Ramos (cell line): Measurements from ENCODE around the gene ODF2.
"Not testable (repeated sequence)": the region's sequence is repeated elsewhere in the genome, so short reads cannot be mapped to it uniquely, and the experiment has no call there.

Experiments
- in situ Hi-C: fragments of 300-500 bp; cut with MboI; formaldehyde crosslinking; loops from one replicate; pipeline ENCODE4 v1.14.3; 2022; ENCODE audit warnings: low sequenced_read_pairs; ENCODE audit not compliant: unreplicated experiment

ODF2 gene

DNA sequence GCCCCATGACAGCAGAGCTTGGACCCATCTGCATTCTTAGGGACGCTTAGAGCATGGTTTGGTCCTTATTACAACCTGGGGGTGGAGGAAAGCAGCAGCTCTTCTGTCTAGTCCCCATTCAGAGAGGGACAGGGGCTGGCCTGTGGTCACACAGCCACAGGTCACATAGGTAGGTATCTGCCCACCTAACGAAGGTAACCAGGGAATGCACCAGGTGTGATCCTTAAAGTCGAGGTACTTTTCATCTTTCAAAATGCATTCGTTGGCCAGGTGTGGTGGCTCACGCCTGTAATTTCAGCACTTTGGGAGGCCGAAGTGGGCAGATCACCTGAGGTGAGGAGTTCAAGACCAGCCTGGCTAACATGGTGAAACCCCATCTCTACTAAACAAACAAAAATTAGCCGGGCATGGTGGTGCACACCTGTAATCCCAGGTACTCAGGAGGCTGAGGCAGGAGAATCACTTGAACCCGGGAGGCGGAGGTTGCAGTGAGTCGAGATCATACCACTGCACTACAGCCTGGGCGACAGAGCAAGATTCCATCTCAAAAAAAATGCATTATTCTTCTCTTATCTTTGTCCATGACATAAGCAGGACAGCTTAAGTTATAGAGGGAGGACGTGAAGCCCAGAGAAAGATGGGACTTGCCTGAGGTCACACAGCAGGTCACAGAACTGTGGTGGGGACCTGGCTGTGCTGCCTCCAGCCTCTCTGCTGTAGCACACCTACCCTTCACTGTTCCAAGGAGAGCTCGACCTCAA lies 33.6 kb upstream of the ODF2 start:
- in situ Hi-C loops = not testable (repeated sequence)

DNA sequence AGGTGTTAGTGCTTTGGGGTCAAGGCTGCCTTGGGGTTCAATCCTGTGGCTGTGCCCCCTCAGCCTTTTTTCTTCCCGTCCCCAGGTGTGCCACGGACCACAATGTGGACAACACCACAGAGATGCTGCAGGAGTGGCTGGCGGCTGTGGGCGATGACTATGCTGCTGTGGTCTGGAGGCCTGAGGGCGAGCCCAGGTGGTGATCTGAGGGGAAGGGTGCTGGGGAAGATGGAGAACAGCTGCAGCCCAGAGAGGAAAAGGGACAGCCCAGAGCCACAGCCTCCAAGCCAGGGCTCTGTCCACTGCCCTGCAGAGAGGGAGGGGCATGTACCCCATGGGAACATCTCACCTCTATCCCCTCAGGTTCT lies 33.0 kb upstream of the ODF2 start:
- in situ Hi-C loops = no loop called here

DNA sequence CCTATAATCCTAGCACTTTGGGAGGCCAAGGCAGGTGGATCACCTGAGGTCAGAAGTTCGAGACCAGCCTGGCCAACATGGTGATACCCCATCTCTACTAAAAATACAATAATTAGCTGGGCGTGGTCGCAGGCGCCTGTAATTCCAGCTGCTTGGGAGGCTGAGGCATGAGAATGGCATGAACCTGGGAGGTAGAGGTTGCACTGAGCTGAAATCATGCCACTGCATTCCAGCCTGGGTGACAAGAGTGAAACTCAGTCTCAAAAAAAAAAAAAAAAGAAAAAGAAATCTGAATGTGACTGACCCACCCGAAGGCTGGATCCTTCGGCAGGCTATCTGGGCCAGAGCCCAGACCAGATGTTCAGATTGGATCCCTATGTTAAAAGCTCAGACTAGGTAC lies 32.5 kb upstream of the ODF2 start:
- in situ Hi-C loops = not testable (repeated sequence)

DNA sequence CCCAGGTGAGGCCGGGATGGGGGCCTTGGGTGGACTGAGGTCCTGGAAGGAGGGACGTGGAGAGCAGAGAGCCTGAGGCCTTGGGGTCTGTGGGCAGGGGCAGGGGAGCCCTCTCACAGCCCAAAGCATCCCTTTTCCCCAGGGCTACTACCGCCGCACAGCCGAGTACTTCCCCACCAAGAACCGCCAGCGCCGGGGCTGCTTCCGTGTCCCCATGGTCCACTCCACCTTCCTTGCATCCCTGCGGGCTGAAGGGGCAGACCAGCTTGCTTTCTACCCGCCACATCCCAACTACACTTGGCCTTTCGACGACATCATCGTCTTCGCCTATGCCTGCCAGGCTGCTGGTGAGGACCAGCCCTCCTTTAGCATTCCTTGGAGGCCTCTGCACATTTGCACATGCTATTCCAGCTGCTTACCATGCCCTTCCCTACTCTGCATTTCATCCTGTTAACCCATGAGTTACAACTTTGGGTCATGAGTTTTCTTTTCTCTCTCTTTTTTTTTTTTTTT lies 31.5 kb upstream of the ODF2 start:
- in situ Hi-C loops = no loop called here

DNA sequence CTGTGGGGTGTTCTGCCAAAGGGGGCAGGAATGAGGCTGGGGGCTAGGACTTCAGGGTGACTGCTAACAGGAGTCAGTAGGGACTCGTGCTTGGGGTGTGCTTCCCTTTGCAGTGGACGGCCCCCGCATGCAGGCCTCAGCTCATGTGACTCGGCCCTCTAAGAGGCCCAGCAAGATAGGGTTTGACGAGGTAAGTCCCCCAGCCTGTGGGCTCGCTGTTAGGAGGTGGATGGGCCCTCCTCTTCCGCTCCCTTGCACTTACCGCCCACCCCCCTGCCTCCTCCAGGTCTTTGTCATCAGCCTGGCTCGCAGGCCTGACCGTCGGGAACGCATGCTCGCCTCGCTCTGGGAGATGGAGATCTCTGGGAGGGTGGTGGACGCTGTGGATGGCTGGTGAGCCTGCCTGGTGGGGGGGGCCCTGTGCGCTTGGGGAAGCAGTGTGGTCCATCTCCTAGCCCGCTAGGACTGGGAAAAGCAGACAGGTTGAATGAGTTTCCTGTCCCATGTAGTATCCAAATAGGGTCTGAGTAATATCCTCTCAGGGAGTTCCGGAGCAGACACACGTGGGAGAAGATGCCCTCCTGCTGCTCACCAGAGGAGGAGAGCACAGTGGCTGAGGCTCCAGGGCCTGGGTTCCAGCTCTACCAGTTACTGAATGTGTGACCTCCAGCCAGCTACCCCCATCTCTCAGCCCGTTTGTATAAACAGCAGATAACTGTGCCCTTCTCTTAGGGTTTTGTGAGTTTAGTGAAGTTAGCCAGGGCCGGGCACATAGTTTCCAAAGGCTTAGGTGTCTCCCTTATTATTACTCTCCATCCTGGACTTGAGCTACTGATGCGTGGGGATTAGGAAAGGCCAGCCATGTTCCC lies 26.9 kb upstream of the ODF2 start:
- in situ Hi-C loops = no loop called here

DNA sequence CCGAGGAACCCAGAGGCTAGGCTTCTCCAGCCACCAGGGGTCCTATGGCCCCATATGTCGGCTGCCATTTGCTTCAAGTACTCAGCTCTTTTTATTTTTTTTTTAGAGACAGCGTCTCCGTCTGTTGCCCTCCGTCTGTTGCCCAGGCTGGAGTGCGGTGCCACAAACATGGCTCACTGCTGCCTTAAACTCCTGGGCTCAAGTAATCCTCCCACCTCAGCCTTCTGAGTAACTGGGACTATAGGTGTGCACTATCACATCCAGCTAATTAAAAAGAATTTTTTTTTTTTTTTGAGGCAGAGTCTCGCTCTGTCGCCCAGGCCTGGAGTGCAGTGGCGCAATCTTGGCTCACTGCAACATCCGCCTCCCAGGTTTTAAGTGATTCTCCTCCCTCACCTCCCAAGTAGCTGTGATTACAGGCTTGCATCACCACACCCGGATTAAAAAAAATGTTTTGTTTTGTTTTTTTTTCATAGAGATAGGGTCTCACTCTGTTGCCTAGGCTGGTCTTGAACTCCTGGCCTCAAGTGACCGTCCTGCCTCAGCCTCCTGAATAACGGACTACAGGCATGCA lies 26.2 kb upstream of the ODF2 start:
- in situ Hi-C loops = no loop called here

DNA sequence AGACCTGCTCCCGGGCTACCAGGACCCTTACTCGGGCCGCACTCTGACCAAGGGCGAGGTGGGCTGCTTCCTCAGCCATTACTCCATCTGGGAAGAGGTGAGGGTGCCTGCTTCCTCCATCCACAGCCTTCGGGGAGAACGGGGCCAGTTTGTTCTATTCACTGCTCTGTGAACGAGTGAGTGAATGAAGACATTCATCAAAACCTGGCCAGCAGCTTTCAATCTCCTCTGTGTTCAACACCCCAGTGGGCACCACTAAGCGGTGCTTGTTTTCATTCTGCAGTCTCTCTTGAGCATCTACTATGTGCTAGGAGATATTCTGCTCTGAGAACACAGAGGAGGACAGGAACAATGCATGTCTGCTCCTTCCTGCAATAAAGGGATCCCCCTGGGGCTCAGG lies 24.6 kb upstream of the ODF2 start:
- in situ Hi-C loops = no loop called here

DNA sequence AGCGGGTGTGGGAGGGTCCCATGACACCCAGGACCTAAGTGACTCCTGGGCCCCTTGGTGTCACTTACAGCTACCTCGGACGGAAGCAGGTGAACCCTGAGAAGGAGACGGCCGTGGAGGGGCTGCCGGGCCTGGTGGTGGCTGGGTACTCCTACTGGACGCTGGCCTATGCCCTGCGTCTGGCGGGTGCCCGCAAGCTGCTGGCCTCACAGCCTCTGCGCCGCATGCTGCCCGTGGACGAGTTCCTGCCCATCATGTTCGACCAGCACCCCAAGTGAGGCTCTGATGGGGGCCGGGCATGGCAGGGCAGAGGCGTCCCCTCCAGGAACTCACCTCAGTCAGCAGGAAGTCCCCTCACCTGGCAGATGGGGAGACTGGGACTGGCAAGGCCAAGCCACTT lies 21.5 kb upstream of the ODF2 start:
- in situ Hi-C loops = no loop called here

DNA sequence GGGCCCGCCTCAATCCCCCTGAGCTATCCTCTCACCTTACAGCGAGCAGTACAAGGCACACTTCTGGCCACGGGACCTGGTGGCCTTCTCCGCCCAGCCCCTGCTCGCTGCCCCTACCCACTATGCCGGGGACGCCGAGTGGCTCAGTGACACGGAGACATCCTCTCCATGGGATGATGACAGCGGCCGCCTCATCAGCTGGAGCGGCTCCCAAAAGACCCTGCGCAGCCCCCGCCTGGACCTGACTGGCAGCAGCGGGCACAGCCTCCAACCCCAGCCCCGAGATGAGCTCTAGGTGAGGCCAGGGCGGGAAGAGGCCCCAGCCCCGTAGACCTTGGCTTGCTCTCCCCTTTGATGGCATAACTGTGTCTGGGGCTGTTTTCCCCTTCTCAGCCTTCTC lies 20.2 kb upstream of the ODF2 start:
- in situ Hi-C loops = no loop called here

DNA sequence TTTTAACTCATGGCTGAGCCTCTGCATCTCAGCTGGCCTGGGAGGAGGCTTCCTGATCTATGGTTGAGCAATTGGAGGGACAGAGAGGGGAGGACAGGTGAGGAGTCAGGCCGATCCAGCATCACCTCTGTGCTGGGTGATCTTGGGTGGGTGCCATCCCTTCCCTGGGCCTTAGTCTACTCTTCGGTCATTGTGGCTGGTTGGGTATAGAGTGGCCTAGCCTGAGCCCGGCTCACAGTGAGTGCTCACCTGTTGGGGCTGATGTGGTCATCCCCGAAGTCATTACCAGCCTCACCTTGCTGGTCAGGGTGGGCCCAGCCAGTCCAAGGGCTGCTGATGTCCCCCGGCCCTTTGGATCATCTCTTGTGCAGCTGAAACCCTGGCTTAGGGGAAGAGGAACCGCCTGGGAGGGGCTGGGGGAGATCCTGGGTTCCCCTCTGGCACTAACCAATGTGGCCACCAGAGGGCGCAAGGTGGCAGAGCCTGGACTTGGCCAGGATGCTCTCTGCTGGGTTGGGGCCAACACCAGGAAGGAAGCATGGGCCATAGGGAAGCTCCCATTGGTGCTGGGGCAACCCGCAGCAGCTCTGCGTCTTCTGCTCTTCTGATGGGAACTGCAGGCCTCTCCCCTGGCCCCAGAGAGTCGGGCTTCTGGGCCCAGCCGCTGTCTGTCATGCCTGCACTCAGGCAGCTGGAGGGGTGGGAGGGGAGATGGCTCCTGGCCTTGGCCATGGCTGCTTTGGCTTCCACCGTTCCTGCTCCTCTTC lies 17.3 kb upstream of the ODF2 start:
- in situ Hi-C loops = no loop called here

DNA sequence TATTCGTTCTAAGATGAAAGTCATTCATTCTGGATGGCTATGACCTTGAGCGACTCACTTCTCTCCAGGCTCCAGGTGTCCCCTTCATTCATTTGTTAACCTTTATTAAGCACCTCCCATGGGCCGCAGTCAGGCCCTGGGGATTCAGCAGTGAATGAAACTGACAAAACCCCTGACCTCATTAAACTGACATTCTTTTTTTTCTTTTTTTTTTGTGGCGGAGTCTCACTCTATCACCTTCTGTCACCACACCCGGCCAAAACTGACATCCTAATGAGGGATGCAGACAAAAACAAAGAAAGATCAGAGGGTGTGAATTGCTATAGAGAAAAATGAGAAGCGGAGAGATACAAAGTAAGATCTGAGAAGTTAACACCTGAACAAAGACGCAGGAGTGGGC lies 16.5 kb upstream of the ODF2 start:
- in situ Hi-C loops = no loop called here

DNA sequence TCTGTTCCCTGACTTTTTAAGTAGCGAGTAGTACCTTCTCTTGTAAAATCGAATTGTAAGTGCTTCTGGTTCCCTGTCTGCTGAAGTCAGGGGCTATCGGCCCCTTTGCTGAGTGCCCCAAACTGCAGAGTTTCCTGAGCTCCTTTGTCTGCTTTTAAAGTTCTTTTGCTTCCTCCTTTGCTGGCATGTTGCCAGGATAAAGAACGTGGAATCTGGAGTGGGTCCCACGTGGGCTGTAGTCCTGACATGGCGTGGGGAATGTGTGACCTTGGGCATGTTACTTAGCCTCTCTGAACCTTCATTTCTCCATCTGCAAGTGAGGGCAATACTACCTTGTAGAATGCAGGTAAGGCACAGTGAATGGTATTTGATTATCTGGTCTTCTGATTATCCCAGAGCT lies 13.7 kb upstream of the ODF2 start:
- in situ Hi-C loops = no loop called here

DNA sequence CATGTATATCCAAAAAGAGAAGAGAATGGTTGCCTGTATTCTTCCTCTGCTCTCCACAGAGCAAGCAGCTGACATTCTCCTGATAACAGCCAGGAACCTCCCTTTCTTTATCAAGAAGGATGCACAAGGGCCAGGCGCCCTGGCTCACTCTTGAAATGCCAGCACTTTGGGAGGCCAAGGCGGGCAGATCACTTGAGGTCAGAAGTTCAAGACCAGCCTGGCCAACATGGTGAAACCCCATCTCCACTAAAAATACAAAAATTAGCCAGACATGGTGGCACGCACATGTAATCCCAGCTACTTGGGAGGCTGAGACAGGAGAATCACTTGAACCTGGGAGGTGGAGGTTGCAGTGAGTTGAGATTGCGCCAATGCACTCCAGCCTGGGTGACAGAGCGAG lies 9.3 kb upstream of the ODF2 start:
- in situ Hi-C loops = not testable (repeated sequence)

DNA sequence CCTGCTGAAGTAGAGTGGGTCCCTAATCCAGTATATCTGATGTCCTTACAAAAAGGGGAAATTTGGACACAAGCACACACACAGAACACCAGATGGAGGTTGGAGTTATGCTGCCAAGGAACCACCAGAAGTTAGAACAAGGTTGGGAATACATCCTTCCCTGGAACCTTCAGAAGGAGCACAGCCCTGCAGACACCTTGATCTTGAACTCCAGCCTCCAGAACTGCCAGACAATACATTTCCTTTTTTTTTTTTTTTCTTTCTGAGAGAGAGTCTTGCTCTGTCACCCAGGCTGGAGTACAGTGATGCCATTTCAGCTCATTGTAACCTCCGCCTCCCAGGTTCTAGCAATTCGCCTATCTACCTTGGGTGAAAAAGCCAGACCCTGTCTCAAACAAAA lies 7.1 kb upstream of the ODF2 start:
- in situ Hi-C loops = no loop called here

DNA sequence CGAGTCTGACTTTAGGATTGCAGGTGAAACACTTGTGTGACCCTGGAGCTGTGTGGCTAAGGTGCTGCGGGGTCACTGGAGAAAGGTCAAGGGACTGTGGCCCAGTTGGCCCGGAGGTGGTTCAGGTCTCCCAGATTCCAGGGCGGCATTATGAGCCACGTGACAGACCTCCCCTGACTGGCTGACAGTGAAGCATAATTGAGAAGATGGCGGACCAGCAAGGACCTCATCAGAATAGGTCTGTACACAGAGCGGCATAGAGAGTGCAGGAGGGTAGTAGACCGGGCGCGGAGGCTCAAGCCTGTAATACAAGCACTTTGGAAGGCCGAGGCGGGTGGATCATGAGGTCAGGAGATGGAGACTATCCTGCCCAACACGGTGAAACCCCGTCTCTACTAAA lies 815 bp upstream of the ODF2 start:
- in situ Hi-C loops = no loop called here

DNA sequence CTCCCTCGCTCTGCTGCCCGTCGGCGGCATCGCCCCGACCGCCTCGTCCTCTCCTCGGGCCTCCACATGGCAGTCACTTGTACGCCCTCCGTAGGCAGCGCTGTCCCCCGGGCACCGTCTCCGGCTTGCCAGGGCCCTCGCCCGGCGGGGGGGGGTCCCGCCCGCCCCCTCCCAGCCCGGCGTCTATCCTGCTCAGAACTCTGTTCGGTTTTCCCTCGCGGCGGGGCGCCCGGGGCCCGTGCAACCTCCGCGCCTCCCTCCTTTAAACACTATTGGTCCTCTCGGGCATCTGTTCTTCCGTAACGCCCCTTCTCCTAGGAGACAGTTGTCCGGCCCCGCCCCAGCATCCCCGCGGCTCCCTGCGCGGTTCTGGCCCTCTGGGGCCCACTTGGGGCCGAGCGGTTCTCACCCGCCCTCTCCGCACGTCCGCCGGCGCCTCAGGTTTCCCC lies 831 bp downstream of the ODF2 start:
- in situ Hi-C loops = no loop called here

DNA sequence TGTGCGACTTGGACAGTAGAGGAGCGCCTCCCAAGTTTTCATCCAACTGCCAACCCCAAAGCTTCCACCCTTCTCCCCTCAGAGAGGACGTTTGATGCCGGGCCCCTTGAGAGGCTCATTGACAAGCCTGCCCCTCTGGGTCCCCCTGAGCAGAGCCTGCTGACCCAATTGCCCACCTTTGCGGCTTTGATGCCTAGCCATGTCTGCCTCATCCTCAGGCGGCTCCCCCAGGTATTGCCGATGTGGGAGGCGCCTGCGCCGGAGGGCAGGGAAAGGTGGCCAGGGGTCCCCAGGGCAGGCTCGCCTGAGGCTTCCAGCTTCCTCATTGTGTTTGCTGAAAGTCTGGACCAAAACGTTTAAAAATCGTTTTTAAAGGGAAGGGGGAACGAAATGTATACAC lies 1.4 kb downstream of the ODF2 start:
- in situ Hi-C loops = no loop called here

DNA sequence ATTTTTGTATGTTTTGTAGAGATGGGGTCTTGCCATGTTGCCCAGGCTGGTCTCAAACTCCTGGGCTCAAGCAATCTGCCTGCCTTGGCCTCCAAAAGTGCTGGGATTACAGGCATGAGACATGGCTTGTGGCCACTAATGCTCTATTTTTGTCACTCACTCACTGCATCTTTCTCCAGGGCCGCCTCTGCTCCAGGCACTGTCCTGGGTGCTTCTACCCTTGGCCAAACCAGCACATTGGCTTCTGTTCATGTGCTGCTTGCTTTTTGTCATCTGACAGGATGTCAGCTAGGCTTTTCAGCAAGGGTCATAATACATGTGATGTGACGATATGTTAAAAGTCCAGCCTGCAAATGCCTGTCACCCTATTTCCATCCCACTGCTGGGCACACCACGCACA lies 3.2 kb downstream of the ODF2 start:
- in situ Hi-C loops = no loop called here

DNA sequence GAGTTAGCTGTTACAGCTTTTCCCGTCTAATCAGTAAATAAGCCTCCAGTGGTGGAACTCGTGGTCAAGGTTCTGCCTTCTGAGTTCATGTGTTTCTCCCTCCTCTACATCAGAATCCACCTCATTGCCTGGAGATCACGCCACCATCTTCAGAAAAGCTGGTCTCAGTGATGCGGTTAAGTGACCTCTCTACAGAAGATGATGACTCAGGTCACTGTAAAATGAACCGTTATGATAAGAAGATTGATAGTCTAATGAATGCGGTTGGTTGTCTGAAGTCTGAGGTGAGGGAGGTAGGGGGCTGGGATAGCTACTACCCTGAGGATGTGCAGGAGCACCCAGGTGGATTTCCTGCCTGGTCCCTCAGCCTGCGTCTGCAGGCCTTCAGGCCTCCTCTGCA lies 13.3 kb downstream of the ODF2 start:
- in situ Hi-C loops = no loop called here

DNA sequence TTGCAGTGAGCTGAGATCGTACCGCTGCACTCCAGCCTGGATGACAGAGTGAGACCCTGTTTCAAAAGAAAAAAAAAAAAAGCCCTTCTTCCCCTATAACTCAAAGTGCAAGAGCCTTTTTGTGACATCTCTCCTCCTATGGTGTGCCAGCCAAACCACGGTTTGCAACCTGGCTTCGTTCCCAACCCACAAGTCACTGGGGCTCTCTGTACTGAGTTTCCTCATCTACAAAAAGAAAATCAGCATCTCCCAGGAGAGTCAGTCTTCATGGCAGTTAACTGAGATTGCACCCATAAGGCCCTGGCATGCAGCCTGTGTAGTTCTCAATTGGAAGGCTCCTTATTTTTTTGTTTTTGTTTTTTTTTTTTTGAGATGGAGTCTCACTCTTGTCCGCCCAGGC lies 14.8 kb downstream of the ODF2 start:
- in situ Hi-C loops = no loop called here
